ENCODE measurements around the gene AUTS2. TPM values are rescaled to one million over a fixed set of nuclear protein-coding genes. Genes with fewer than 3 reads are reported as not detected.

Gene AUTS2
- total and polyA plus RNA-seq, 2 experiments from 2014 or later: 3.0 to 4.4 TPM

- WGBS, 2 experiments (ENCODE audit: low coverage in 1 of 2, low lambda C conversion rate in 2 of 2, missing lambda C conversion rate in 2 of 2): 66 to 68% methylated on average over 4 of the region's 4 CpGs
These were observed 89.6 kb downstream of the AUTS2 start for GRCh38 chr7:69687739-69688433.

GRCh38 chr7:69690329-69690728 lies 92.1 kb downstream of the AUTS2 start:
- H3K4me3 ChIP-seq: no peak overlapping the region
- 78 to 82% methylated on average over 6 of the region's 6 CpGs for WGBS, 2 experiments (ENCODE audit: low coverage in 1 of 2, low lambda C conversion rate in 2 of 2, missing lambda C conversion rate in 2 of 2)
- no peak overlapping the region for H3K27ac ChIP-seq
- no peak overlapping the region for H2AFZ ChIP-seq
- no peaks in the 10 kb centered on the region for H3K9me2 ChIP-seq (ENCODE audit: insufficient read depth)
- H3K9ac ChIP-seq: no peak overlapping the region
- no peak for TF ChIP-seq EZH2phosphoT487 (IDR thresholded peaks at IDR 0.05; ENCODE audit: insufficient read depth, low read depth)
- no peak for TF ChIP-seq EZH2 (IDR thresholded peaks at IDR 0.05; ENCODE audit: insufficient read depth, poor library complexity, severe bottlenecking)
- no peaks in the 10 kb centered on the region for H4K20me1 ChIP-seq (ENCODE audit: insufficient read depth)
- H3K36me3 ChIP-seq (ENCODE audit: low read depth): no peaks in the 10 kb centered on the region
- no peaks in the 10 kb centered on the region for H3K9me3 ChIP-seq (ENCODE audit: low read depth)
- H3K4me2 ChIP-seq (ENCODE audit: unreplicated experiment): no peak overlapping the region
- no peaks in the 10 kb centered on the region for H3K79me2 ChIP-seq (ENCODE audit: insufficient read depth)
- in situ Hi-C loops (cut with MboI): no loop called here
- H3F3A ChIP-seq (ENCODE audit: insufficient read depth): no peaks in the 10 kb centered on the region
- no peak for DNase-seq
- H3K27me3 ChIP-seq (replicated peaks; ENCODE audit: insufficient read depth): no peaks in the 10 kb centered on the region
- H3K4me1 ChIP-seq (ENCODE audit: insufficient read depth): no peaks in the 10 kb centered on the region

More at GRCh38 chr7:69687739-69688433, 89.6 kb downstream of the AUTS2 start:
- no peaks in the 10 kb centered on the region for H3F3A ChIP-seq (ENCODE audit: insufficient read depth)
- TF ChIP-seq EZH2 (IDR thresholded peaks at IDR 0.05; ENCODE audit: insufficient read depth, poor library complexity, severe bottlenecking) (no peak), EZH2phosphoT487 (IDR thresholded peaks at IDR 0.05; ENCODE audit: insufficient read depth, low read depth) (no peak)
- H3K9me2 ChIP-seq (ENCODE audit: insufficient read depth): no peaks in the 10 kb centered on the region
- no peak overlapping the region for H3K4me3 ChIP-seq
- in situ Hi-C loops (cut with MboI): no loop called here
- no peak overlapping the region for H3K27ac ChIP-seq
- no peaks in the 10 kb centered on the region for H3K9me3 ChIP-seq (ENCODE audit: low read depth)
- no peak for DNase-seq
- H3K4me2 ChIP-seq (ENCODE audit: unreplicated experiment): no peak overlapping the region
- H3K4me1 ChIP-seq (ENCODE audit: insufficient read depth): no peaks in the 10 kb centered on the region
- H2AFZ ChIP-seq: no peak overlapping the region
- H3K9ac ChIP-seq: no peak overlapping the region
- no peaks in the 10 kb centered on the region for H4K20me1 ChIP-seq (ENCODE audit: insufficient read depth)
- no peaks in the 10 kb centered on the region for H3K36me3 ChIP-seq (ENCODE audit: low read depth)
- H3K79me2 ChIP-seq (ENCODE audit: insufficient read depth): no peaks in the 10 kb centered on the region
- H3K27me3 ChIP-seq (replicated peaks; ENCODE audit: insufficient read depth): no peaks in the 10 kb centered on the region

GRCh38 chr7:69691327-69691726 lies 93.1 kb downstream of the AUTS2 start:
- 77 to 83% methylated on average over 6 of the region's 6 CpGs for WGBS, 2 experiments (ENCODE audit: low coverage in 1 of 2, low lambda C conversion rate in 2 of 2, missing lambda C conversion rate in 2 of 2)
- Histone ChIP-seq H3K4me1 (ENCODE audit: insufficient read depth) (no peaks in the 10 kb centered on the region), H3K36me3 (ENCODE audit: low read depth) (no peaks in the 10 kb centered on the region), H3K9me3 (ENCODE audit: low read depth) (no peaks in the 10 kb centered on the region), H3F3A (ENCODE audit: insufficient read depth) (no peaks in the 10 kb centered on the region), H2AFZ (no peak overlapping the region), H3K4me2 (ENCODE audit: unreplicated experiment) (no peak overlapping the region), H3K9me2 (ENCODE audit: insufficient read depth) (no peaks in the 10 kb centered on the region), H3K27me3 (replicated peaks; ENCODE audit: insufficient read depth) (no peaks in the 10 kb centered on the region), H3K4me3 (no peak overlapping the region), H4K20me1 (ENCODE audit: insufficient read depth) (no peaks in the 10 kb centered on the region), H3K9ac (no peak overlapping the region), H3K27ac (no peak overlapping the region), H3K79me2 (ENCODE audit: insufficient read depth) (no peaks in the 10 kb centered on the region)
- no peak for TF ChIP-seq EZH2phosphoT487 (IDR thresholded peaks at IDR 0.05; ENCODE audit: insufficient read depth, low read depth)
- no peak for TF ChIP-seq EZH2 (IDR thresholded peaks at IDR 0.05; ENCODE audit: insufficient read depth, poor library complexity, severe bottlenecking)
- in situ Hi-C loops (cut with MboI): no loop called here
- no peak for DNase-seq

GRCh38 chr7:69691734-69692133 lies 93.5 kb downstream of the AUTS2 start:
- H3K4me3 ChIP-seq: no peak overlapping the region
- no peaks in the 10 kb centered on the region for H3K9me2 ChIP-seq (ENCODE audit: insufficient read depth)
- no peak overlapping the region for H3K9ac ChIP-seq
- DNase-seq: no peak
- TF ChIP-seq EZH2phosphoT487 (IDR thresholded peaks at IDR 0.05; ENCODE audit: insufficient read depth, low read depth) (no peak), EZH2 (IDR thresholded peaks at IDR 0.05; ENCODE audit: insufficient read depth, poor library complexity, severe bottlenecking) (no peak)
- no peaks in the 10 kb centered on the region for H3K36me3 ChIP-seq (ENCODE audit: low read depth)
- H3K9me3 ChIP-seq (ENCODE audit: low read depth): no peaks in the 10 kb centered on the region
- H3K27ac ChIP-seq: no peak overlapping the region
- 55 to 58% methylated on average over 4 of the region's 4 CpGs for WGBS, 2 experiments (ENCODE audit: low coverage in 1 of 2, low lambda C conversion rate in 2 of 2, missing lambda C conversion rate in 2 of 2)
- no peaks in the 10 kb centered on the region for H3K27me3 ChIP-seq (replicated peaks; ENCODE audit: insufficient read depth)
- no peak overlapping the region for H2AFZ ChIP-seq
- no peaks in the 10 kb centered on the region for H3F3A ChIP-seq (ENCODE audit: insufficient read depth)
- H3K79me2 ChIP-seq (ENCODE audit: insufficient read depth): no peaks in the 10 kb centered on the region
- no peak overlapping the region for H3K4me2 ChIP-seq (ENCODE audit: unreplicated experiment)
- no peaks in the 10 kb centered on the region for H3K4me1 ChIP-seq (ENCODE audit: insufficient read depth)
- H4K20me1 ChIP-seq (ENCODE audit: insufficient read depth): no peaks in the 10 kb centered on the region
- in situ Hi-C loops (cut with MboI): no loop called here

Data from GM23248 (cell line).